GM18519 (cell line): ENCODE measurements around the gene BIRC2.
"Not testable (repeated sequence)": the region's sequence is repeated elsewhere in the genome, so short reads cannot be mapped to it uniquely, and the experiment has no call there.

Source experiments
- ATAC-seq: cut with Tn5 transposase; IDR thresholded peaks from one replicate; pipeline ENCODE4 v1.9.1; 2021; ENCODE audit warnings: mild to moderate bottlenecking, moderate library complexity; ENCODE audit not compliant: unreplicated experiment, low FRiP score

The BIRC2 gene

DNA sequence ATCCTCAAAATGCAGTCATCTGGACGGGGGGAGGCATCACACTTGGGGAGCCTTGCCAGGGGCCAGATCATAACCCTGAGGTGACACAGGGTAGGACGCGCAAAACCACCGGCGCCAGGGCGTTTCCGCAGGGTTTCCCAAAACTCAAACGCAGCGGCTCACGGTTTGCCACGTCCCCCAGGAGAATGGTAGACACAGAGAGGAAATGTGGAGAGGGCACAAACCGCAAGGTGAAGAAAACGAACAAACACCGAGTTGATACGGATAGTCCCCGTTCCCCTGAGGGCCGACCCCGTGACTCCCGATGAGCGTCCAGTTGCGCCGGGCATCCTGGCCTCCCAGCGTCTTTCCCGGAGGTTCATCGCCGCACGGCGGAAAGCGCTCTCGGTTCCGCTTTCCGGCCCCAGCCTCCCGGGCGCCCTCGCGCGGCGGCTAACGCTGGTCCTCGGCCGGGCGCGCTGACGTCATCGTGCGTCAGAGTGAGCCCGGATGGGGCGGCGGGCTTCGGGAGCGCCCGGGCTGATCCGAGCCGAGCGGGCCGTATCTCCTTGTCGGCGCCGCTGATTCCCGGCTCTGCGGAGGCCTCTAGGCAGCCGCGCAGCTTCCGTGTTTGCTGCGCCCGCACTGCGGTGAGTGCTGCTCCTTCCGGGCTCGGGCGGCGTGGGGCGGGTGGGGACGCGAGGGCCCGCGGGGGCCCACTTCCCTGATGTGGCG lies at the start of gene BIRC2:
TSS of gene BIRC2 (plus strand) at position 467 of the 714 bp plus-strand sequence. CDS start 2,641 bp downstream, outside the sequence.
- peak; percentile 88 for ATAC-seq

DNA sequence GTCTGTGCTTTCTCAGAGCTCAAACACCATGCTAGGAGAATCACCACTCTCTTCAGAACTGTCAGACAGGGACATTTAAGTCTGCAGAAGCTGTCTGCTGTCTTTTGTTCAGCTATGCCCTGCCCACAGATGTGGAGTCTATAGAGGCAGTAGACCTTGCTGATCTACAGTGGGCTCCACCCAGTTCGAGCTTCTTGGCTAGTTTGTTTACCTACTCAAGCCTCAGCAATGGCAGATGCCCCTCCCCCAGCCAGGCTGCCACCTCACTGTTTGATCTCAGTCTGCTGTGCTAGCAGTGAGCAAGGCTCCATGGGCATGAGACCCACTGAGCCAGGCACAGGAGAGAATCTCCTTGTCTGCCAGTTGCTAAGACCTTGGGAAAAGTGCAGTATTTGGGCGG lies 46.2 kb upstream of the BIRC2 start:
- ATAC-seq = not testable (repeated sequence)

DNA sequence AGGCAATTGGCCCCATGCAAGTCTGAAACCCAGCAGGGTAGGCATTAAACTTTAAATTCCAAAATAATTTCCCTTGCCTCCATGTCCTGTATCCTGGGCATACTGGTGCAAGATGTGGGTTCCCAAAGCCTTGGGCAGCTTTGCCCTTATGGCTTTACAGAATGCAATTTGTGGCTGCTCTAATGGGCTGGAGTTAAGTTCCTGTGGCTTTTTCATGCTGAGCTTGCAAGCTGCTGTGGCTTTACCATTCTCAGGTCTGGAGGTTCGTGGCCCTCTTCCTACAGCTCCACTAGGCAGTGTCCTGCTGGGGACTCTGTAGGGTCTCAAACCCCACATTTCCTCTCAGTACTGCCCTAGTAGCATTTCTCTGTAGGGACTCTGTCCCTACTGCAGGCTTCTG lies 44.8 kb upstream of the BIRC2 start:
- ATAC-seq = no peak

DNA sequence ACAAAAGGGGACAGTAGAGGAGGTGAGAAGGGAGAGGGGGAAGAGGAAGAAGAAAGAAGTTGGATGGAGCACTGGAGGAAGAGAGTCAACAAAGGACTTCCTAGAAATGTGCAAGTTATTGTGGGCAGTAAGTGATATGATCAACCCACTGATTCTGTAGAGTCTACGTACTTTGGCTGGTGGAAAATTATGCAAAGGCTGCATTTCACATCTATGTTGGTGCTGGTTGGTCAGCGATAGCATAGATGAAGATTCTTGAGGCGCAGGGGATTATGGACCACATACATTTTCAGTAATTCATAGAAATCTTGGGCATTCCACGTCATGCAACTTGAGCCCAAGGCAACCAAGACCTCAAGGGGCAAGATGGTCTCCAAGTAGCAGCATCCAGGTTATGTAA lies 42.3 kb upstream of the BIRC2 start:
- no peak for ATAC-seq

DNA sequence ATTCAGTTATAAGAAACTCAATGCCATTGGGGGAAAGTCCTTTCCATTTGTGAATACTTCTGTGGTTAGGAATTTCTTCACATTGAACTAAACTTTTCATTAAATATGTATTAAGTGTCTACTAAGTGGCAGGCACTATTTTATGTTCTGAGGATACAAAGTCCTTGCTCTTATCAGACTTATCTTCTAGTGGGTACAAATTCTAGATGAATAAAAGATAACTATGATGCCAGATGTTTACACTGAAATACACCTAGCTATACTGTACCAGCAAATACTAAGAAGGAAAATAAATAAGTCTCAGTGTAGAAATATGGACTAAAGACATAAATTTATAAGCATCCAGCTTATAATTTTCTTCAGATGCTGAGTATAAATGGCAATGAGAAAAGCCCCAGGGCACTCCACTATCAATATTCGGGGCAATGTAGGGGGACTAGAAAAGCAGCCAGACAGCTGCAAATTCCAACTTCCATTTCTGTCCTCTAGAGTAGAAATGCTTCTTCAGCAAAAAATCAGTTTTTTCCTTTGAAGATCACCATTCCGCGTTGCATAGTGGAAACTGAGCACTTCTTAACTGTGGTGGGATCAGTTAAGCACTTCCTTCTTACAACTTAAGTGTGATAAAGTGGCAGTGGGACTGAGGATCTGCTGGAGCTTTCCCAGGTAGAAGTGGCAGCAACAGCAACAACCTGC lies 41.5 kb upstream of the BIRC2 start:
- no peak for ATAC-seq

DNA sequence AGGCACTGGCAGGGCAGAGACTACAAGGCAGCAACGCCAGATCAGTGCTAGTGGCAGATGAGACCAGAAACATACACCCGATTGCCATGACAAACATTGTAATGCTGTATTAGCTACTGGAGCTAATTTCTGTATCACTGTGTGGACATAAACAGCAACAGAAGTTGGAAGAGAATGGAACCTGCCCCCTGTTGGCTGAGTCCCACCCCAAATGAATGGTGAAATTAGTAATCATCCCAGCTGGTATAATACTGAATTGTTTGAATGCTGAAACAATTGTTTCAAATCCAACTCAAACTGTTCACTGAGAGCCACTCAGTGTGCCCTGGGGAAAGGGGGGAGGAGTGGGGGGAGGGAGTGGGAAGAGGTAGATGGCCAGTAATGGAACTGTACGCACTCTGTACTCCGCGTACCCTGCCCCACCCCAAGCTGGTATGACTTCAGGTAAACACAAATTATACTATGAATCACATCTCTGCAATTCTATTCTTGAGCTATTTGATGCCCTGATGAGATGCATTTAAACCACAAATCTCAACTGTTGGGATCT lies 40.9 kb upstream of the BIRC2 start:
- ATAC-seq = no peak

DNA sequence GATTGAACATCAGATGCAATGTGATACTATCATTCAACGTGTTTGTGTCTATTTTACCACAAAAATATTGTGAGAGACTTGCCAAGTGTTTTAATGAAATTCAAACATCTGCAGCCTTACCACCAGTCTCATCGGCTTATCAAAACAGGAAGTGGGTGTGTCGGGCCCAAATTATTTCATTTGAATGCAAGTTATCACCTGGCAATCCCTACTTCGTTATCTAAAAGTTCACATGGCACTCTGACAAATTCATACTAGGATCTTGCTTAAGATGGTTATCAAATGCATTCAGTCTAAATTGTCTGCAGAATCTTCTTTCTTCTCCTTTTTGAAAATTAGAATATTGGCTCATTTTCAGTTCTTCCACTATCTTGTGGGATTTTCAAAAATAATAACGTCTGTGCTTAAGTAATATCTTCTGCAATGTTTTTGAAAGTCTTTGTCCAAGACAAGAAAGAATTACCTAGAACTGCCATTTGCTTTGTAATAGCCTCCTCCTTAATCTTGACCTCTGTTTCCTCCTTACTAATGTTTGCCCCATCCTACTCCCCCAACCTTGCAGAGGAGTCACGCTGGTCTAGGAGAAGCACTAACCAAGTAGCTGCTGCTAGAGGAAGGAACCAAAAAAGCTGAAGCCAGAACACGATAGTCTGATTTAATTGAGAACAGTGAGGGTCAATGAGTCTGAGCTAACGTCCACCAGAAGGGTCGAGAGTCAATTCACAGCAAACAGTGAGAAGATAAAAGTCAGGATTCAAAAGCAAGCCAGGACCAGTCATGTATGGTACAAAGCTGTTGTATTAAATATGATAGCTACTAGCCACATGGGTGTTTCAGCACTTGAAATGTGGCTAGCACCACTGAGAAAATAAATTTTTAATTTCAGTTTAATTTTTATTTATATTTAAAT lies 39.9 kb upstream of the BIRC2 start:
- ATAC-seq = no peak

DNA sequence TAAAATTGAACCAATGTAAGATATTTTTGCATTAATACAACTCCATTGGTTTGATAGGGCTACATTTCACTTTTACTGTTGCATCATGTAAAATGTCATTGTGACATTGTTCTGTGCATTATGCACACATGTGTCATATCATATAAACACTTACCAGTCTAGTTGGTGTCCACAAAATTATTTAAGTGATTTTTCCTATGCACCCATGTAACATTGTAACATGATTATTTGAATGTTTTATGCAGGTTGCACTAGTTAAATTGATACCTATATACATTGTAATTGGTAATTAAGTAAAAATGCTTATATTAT lies 39.3 kb upstream of the BIRC2 start:
- ATAC-seq = no peak

DNA sequence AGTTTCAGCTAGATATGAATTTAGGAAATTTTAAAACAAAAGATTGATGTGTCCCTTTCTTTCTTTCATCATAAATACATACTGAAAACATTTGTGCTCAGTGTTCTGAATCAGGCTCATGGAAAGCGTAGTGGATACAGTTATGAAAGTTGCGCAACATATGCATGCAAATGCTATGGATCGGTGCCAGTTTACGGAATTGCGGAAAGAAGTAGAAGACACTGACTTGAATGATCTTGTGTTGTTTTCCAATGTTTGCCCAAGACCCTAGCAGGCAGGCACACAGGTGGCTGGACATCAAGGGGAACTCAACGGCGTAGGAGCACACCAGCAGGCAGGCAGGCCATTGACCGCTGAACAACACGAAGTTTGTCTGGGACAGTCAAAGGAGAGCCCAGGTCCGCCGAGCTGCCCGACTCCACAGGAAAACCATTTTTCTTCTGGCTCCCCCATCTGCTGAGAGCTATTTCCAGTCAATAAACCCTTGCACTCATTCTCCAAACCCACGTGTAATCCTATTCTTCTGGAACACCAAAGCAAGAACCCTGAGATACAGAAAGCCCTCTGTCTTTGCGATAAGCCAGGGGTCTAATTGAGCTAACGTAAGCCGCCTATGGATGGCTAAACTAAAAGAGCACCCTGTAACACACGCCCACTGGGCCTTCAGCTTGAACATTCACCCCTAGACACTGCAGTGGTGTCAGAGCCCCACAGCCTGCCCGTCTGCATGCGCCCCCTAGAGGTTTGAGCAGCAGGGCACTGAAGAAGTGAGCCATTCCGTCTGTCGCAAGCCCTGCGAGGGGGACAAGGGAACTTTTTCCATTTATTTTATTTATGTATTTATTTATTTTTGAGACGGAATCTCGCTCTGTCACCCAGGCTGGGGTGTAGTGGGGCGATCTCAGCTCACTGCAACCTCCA lies 37.1 kb upstream of the BIRC2 start:
- ATAC-seq = no peak

DNA sequence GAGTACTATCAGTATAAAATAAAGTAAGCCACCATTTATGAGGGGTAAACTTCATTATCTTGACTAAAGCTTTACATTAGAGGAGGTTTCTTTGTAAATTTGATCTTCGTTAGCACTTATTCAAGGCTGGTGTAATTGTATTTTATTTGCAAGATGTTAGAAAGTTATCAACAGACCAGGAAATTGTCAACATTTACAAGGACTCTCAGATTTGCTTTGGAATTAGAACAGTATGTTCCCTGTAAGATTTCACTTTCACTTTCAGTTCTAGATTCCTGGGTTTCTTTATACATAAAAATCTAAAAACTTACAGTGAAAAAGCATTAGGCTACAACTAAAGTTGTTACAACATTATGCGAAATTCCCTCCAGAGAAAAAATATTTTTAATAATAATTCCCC lies 34.3 kb upstream of the BIRC2 start:
- no peak for ATAC-seq

DNA sequence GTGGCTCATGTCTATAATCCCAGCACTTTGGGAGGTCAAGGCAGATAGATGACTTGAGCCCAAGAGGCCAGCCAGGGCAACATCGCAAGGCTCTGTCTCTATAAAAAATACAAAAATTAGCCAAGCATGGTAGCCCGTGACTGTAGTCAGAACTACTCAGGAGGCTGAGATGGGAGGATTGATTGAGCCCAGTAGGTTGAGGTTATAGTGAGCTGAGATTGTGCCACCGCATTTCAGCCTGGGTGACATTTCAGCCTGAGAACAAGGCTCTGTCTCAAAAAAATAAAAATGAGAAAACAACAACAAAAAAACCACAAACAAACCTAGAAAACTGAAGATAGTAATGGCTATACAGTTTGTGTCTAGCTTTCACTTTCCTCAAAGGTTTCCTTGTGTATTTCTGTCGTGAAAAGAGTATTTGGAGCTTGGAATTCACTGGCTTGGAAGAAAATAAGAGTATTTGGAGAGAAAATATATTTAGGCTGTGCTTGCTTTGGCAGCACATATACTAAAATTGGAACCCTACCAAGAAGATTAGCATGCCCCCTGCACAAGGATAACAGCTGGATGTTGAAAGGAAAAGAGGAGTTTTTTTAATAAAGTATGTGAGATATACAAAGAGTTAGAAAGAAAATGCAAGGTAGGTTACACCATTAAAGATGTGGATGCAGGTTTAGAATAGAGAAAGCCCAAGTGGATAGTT lies 33.6 kb upstream of the BIRC2 start:
- no peak for ATAC-seq

DNA sequence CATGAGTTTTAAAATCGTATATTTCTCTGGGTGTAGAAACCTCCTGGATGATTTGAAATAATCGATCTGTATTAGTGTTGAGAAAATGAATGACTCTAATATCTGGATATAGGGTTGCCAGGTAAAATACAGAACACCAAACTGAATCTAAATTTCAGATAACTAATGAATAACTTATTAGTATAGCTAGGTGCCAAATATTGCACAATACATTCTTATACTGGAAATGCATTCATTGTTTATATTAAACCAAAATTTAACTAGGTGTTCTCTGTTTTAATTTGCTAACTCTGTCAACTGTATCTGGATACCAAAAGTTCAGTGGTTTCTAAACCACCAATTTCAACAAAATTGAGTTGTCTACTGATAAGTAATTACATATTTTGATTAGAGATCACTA lies 32.2 kb upstream of the BIRC2 start:
- no peak for ATAC-seq

DNA sequence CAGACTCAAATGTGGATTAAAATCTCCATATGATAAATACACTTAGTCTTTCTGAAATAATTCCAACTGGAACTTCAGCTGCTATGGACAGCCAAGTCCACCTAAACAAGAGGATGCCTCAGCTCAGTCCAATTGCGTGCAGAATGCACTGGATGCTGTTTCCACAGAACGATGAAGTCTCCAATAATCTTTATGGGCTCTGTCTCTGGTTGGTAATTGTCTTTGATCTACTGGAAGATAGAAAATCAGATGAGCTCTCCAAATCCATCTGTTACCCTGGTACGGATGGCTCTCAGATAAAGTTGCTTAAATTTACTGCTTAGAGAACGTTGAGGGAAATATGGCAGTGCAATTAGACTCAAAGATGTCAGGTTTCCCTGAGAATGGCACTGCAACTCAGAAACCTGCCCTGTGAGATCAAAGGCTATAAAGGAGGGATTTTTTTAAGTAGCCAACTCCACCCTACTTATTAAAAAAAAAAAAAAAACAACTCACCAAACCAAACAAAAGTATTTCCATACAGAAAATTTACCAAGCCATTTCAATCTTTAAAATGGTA lies 30.6 kb upstream of the BIRC2 start:
- no peak for ATAC-seq

DNA sequence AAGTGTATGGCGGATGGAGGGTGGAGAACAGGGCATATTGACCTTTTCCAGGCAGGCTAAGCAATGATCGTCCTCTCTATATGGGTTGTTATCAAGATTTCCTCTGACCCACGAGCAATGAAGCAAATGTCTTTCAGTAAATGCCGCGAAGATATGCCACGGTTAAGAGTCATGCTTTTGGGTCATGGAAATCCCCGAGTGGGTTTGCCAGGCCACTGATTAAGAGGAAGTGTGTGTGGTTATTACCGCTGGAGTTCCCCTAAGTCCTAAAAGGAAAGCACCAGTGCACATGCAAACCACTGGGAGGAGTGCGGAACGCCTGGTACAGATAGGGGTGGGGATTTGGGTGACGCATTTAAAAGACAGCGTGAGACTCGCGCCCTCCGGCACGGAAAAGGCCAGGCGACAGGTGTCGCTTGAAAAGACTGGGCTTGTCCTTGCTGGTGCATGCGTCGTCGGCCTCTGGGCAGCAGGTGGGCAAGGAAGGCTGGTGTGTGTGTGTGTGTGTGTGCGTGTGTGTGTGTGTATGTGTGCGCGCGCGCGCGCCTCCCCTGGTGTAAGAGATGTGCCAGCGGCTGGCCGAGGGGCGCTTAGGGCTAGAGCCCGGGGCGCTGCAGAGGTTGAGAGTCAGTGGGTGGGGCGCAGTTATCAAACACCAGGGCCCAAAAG lies 29.8 kb upstream of the BIRC2 start, which contains the start of gene BIRC3:
TSS of gene BIRC3 (plus strand) at position 386 of the 669 bp plus-strand sequence. CDS start 7,026 bp downstream, outside the sequence.
- ATAC-seq = peak; percentile 79

DNA sequence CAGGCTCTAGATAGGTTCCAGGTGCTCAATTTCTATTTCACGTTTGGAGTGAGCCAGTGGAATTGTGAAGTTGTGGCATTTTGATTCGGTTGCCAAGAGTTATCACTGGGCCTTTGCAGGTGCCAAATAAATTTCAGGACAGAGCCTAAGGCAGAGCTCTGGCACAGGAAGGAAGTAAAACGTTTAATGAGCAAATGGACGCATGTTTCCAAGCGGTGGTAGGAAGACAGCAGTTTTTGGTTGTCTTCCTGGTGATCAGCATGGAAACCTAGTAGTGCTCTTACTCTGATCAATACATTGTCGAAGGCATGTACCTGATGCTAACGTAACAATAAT lies 29.3 kb upstream of the BIRC2 start:
- no peak for ATAC-seq

DNA sequence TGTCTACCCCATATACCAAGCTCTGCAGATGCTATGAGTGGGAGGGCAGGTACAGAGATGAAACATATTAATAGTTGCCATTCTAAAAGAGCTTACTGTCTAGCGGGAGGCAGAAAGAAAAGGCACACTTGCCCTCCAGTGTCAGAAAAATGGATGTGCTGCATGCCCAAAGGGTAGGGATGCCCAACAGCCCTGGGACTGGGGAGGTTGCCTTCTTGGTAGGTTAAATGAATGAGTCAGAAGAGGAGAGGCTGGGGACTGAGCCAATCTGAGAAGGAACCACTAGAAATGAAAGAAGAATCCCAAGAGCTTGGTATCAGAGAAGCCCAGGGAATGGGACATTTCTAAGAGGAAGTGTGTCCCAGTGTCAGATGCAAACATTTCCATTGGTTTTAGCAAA lies 28.5 kb upstream of the BIRC2 start:
- no peak for ATAC-seq

DNA sequence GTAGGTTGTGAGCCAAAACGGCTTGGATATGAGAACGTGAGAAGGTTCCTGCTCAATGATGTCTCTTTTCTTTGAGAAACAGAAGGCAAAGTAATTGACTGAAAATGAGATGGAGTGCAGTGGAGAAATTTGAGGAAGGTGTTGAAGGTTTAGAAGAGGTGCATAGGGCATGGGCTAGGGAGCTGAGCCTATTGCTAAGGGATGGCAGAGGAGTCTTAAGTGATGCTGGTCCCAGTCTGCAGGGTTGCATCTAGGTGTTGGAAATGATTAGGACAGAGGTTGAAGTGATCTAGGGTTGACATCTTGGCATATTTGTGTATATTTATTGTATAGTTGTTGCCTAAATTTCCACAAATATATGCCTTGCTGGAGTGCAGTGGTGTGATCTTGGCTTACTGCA lies 27.5 kb upstream of the BIRC2 start:
- ATAC-seq = no peak

DNA sequence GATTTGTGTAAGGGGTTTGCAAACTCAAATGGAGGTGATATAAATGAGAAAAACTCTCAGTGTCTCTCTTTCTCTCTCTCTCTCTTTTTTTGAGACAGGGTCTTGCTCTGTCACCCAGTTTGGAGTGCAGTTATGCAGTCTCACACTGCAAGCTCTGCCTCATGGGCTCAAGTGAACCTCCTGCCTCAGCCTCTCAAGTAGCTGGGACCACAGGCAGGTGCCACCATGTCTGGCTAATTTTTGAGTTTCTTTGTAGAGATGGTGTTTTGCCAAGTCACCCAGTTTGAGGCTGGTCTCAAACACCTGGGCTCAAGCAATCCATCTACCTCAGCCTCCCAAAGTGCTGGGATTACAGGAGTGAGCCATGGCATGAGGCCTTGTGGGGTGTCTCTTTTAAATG lies 26.8 kb upstream of the BIRC2 start:
- no peak for ATAC-seq

DNA sequence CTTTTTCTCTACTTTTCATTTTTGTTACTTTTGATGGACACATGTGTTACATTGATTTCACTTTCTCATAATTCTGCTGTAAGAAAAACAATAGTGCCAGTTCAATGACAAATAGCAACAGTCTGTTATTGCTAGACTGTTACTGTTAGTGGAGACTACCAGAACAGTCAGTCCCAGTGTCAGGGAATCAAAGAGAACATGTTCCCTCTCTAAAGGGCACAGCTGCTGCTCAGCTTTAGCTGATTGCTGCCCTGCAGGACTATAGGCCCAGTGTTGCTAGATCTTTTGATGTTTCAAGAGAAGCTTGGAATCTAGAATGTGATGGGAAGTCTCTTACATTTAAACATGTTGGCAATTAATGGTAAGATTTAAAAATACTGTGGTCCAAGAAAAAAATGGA lies 26.3 kb upstream of the BIRC2 start:
- ATAC-seq = no peak
